Suprapubic skin (tissue), 4 donors: ENCODE data around the gene OS9. TPM values are rescaled to one million over a fixed set of nuclear protein-coding genes. Genes with fewer than 3 reads are reported as not detected.

ENCODE experiments used
- DNase-seq, 2 donors: peaks; one replicate each; pipeline ENCODE4 v3.0.0-alpha.2; 2019; ENCODE audit warnings: low spot score in 2 of 2
- H3K27ac ChIP-seq: fragments of 200-600 bp; sonication (generic); one replicate; pipeline ENCODE4 v1.5.1; 2019
- H3K27me3 ChIP-seq: fragments of 200-600 bp; sonication (generic); one replicate; pipeline ENCODE4 v1.5.1; 2019
- H3K36me3 ChIP-seq: fragments of 200-600 bp; sonication (generic); one replicate; pipeline ENCODE4 v1.5.1; 2019
- H3K4me1 ChIP-seq: fragments of 200-600 bp; sonication (generic); one replicate; pipeline ENCODE4 v1.5.1; 2019
- H3K4me3 ChIP-seq: fragments of 200-600 bp; sonication (generic); one replicate; pipeline ENCODE4 v1.5.1; 2019; ENCODE audit warnings: mild to moderate bottlenecking
- H3K9me3 ChIP-seq: fragments of 200-600 bp; sonication (generic); one replicate; pipeline ENCODE4 v1.5.1; 2019
- CTCF ChIP-seq, 2 donors: fragments of 200-600 bp in 1 of 2; fragments of 450-650 bp in 1 of 2; sonication (generic) in 1 of 2; IDR thresholded peaks; one replicate each; pipeline ENCODE4 v1.5.1; 2016 to 2019; ENCODE audit warnings: antibody characterized with exemption in 2 of 2, mild to moderate bottlenecking in 1 of 2, moderate library complexity in 1 of 2
- EP300 ChIP-seq: sonication (generic); formaldehyde crosslinking; IDR thresholded peaks from one replicate; pipeline ENCODE4 v1.6.1; 2017; ENCODE audit warnings: antibody characterized with exemption
- POLR2A ChIP-seq, 2 donors: fragments of 450-650 bp; IDR thresholded peaks; one replicate each; pipeline ENCODE4 v1.6.1; 2017; ENCODE audit warnings: antibody characterized with exemption in 2 of 2, mild to moderate bottlenecking in 2 of 2, moderate library complexity in 2 of 2
- POLR2AphosphoS5 ChIP-seq, 3 donors: sonication (generic); formaldehyde crosslinking; IDR thresholded peaks; one replicate each; pipeline ENCODE4 v1.6.1; 2017; ENCODE audit warnings: antibody characterized with exemption in 3 of 3
- WGBS: methylation state at CpG from one replicate; pipeline ENCODE4 v1.1.5; 2018; 5-methylcytosine and 5-hydroxymethylcytosine counted together
- total RNA-seq, 4 donors: library from RNA; depleted of rRNA; stranded (reverse); fragments of >200 nt; gene quantifications; one replicate each; pipeline ENCODE4 v1.1.0, GENCODE V29; 2016

Gene OS9
- total RNA-seq, 4 donors from 2014 or later: 165 to 282 (median 236) TPM

GRCh38 chr12:57762463-57762862 is 68.5 kb downstream of the OS9 start:
- TF ChIP-seq CTCF (IDR thresholded peaks at IDR 0.05) (no peak), POLR2A (IDR thresholded peaks at IDR 0.05) (no peak), POLR2AphosphoS5 (IDR thresholded peaks at IDR 0.05) (no peak), EP300 (no peak)
- Histone ChIP-seq H3K9me3 (no peaks in the 10 kb centered on the region), H3K27ac (no peak overlapping the region), H3K4me1 (peaks cover 27% of the 10 kb centered on the region), H3K4me3 (no peak overlapping the region), H3K27me3 (peaks cover 37% of the 10 kb centered on the region), H3K36me3 (peaks cover 16% of the 10 kb centered on the region)
- WGBS: 87% methylated on average over 2 of the region's 2 CpGs
- no peak for DNase-seq

- 86% methylated on average over 6 of the region's 6 CpGs for WGBS
- Histone ChIP-seq H3K36me3 (peaks cover 15% of the 10 kb centered on the region), H3K9me3 (no peaks in the 10 kb centered on the region), H3K27ac (no peak overlapping the region), H3K27me3 (peaks cover 37% of the 10 kb centered on the region), H3K4me3 (peak overlapping the region; percentile 48), H3K4me1 (peaks cover 27% of the 10 kb centered on the region)
- TF ChIP-seq POLR2AphosphoS5 (IDR thresholded peaks at IDR 0.05) (no peak), EP300 (no peak), POLR2A (IDR thresholded peaks at IDR 0.05) (no peak), CTCF (IDR thresholded peaks at IDR 0.05) (no peak)
- no peak for DNase-seq
Measured at GRCh38 chr12:57763881-57764661, 70.1 kb downstream of the OS9 start.

- Histone ChIP-seq H3K36me3 (peaks cover 19% of the 10 kb centered on the region), H3K27ac (no peak overlapping the region), H3K4me3 (peak overlapping the region; percentile 48), H3K27me3 (peaks cover 37% of the 10 kb centered on the region), H3K4me1 (peaks cover 27% of the 10 kb centered on the region), H3K9me3 (no peaks in the 10 kb centered on the region)
- DNase-seq: no peak
- WGBS: 28% methylated on average over 13 of the region's 17 CpGs
- no peak for TF ChIP-seq EP300
- no peak for TF ChIP-seq CTCF (IDR thresholded peaks at IDR 0.05)
- no peak for TF ChIP-seq POLR2AphosphoS5 (IDR thresholded peaks at IDR 0.05)
- no peak for TF ChIP-seq POLR2A (IDR thresholded peaks at IDR 0.05)
Measured at GRCh38 chr12:57764662-57765002, 70.7 kb downstream of the OS9 start.

GRCh38 chr12:57765003-57765697 is 71.2 kb downstream of the OS9 start:
- Histone ChIP-seq H3K27ac (no peak overlapping the region), H3K27me3 (peaks cover 37% of the 10 kb centered on the region)
- DNase-seq: no peak

More at GRCh38 chr12:57765003-57765697, 71.2 kb downstream of the OS9 start:
- peaks cover 24% of the 10 kb centered on the region for H3K36me3 ChIP-seq
- TF ChIP-seq POLR2A (IDR thresholded peaks at IDR 0.05) (no peak), CTCF (IDR thresholded peaks at IDR 0.05) (no peak), EP300 (no peak), POLR2AphosphoS5 (IDR thresholded peaks at IDR 0.05) (no peak)
- 0% methylated on average over 13 of the region's 60 CpGs for WGBS
- H3K4me1 ChIP-seq: peaks cover 27% of the 10 kb centered on the region
- peak overlapping the region; percentile 48 for H3K4me3 ChIP-seq
- no peaks in the 10 kb centered on the region for H3K9me3 ChIP-seq
